OCI-LY7 (cell line): ENCODE data around the gene SLFN5.
"Not testable (repeated sequence)": the region's sequence is repeated elsewhere in the genome, so short reads cannot be mapped to it uniquely, and the experiment has no call there.

Source experiments
- EZH2phosphoT487 ChIP-seq: fragments of 200-600 bp; sonication (generic); IDR thresholded peaks from 2 replicates; pipeline ENCODE4 v1.6.1; 2018; ENCODE audit warnings: low read depth, borderline replicate concordance, mild to moderate bottlenecking, mixed run types, antibody characterized with exemption, low read length, moderate library complexity, mixed read lengths
- TF ChIP-seq, protein P1 (sequence below): fragments of 200-600 bp; sonication (generic); conservative IDR thresholded peaks from 2 replicates; pipeline ENCODE4 v1.5.1; 2014; ENCODE audit warnings: mild to moderate bottlenecking, antibody characterized with exemption, low read length, moderate library complexity, mixed read lengths

DNA sequence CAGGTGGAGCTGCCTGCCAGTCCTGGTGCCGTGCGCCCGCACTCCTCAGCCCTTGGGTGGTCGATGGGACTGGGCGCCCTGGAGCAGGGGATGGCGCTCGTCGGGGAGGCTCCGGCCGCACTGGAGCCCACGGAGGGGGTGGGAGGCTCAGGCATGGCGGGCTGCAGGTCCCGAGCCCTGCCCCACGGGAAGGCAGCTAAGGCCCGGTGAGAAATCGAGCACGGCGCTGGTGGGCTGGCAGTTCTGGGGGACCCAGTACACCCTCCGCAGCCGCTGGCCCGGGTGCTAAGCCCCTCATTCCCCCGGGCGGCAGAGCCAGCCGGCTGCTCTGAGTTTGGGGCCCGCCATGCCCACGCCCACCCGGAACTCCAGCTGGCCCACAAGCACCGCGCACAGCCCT, 36.0 kb downstream of the SLFN5 start:
- TF ChIP-seq, protein P1, sequence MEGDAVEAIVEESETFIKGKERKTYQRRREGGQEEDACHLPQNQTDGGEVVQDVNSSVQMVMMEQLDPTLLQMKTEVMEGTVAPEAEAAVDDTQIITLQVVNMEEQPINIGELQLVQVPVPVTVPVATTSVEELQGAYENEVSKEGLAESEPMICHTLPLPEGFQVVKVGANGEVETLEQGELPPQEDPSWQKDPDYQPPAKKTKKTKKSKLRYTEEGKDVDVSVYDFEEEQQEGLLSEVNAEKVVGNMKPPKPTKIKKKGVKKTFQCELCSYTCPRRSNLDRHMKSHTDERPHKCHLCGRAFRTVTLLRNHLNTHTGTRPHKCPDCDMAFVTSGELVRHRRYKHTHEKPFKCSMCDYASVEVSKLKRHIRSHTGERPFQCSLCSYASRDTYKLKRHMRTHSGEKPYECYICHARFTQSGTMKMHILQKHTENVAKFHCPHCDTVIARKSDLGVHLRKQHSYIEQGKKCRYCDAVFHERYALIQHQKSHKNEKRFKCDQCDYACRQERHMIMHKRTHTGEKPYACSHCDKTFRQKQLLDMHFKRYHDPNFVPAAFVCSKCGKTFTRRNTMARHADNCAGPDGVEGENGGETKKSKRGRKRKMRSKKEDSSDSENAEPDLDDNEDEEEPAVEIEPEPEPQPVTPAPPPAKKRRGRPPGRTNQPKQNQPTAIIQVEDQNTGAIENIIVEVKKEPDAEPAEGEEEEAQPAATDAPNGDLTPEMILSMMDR: not testable (repeated sequence)
- TF ChIP-seq EZH2phosphoT487: not testable (repeated sequence)
